Lung (tissue), 12 donors: ENCODE measurements around the gene AGBL2. TPM values are rescaled to one million over a fixed set of nuclear protein-coding genes. Genes with fewer than 3 reads are reported as not detected.

Source experiments
- ATAC-seq: fragments of 200-7000 bp; cut with Tn5 transposase; one replicate; pipeline ENCODE4 v1.9.1; 2020; ENCODE audit warnings: moderate number of reproducible peaks; ENCODE audit not compliant: insufficient read depth, low FRiP score
- DNase-seq, 3 donors: peaks; one replicate each; pipeline ENCODE4 v3.0.0-alpha.2; 2013 to 2017
- H3K27ac ChIP-seq, 2 donors: one replicate each; pipeline ENCODE4 v1.5.1; 2013; ENCODE audit warnings: mild to moderate bottlenecking in 2 of 2, moderate library complexity in 2 of 2, control low read depth in 1 of 2, inconsistent platforms in 1 of 2, low read depth in 1 of 2, low read length in 1 of 2
- H3K27me3 ChIP-seq, 3 donors: one replicate each; pipeline ENCODE4 v1.5.1; 2013; ENCODE audit warnings: low read length in 2 of 3; ENCODE audit not compliant: control insufficient read depth in 3 of 3, insufficient read depth in 3 of 3
- H3K36me3 ChIP-seq, 4 donors: one replicate each; pipeline ENCODE4 v1.5.1; 2013; ENCODE audit warnings: low read length in 4 of 4, mild to moderate bottlenecking in 1 of 4, moderate library complexity in 1 of 4; ENCODE audit not compliant: control insufficient read depth in 4 of 4, insufficient read depth in 4 of 4
- H3K4me1 ChIP-seq, 5 donors: one replicate each; pipeline ENCODE4 v1.5.1; 2013; ENCODE audit warnings: low read length in 5 of 5, mild to moderate bottlenecking in 2 of 5, moderate library complexity in 1 of 5; ENCODE audit not compliant: control insufficient read depth in 5 of 5, insufficient read depth in 5 of 5
- H3K4me3 ChIP-seq: one replicate; pipeline ENCODE4 v1.5.1; 2013; ENCODE audit warnings: mild to moderate bottlenecking, control low read depth, moderate library complexity
- H3K9ac ChIP-seq, 2 donors: one replicate each; pipeline ENCODE4 v1.5.1; 2013; ENCODE audit warnings: low read length in 2 of 2, control low read depth in 1 of 2; ENCODE audit not compliant: insufficient read depth in 1 of 2
- H3K9me3 ChIP-seq, 4 donors: one replicate each; pipeline ENCODE4 v1.5.1; 2013; ENCODE audit warnings: low read length in 3 of 4, mild to moderate bottlenecking in 1 of 4, moderate library complexity in 1 of 4; ENCODE audit not compliant: control insufficient read depth in 4 of 4, insufficient read depth in 3 of 4
- CTCF ChIP-seq: IDR thresholded peaks from 2 replicates; pipeline ENCODE4 v1.5.1; 2012; ENCODE audit warnings: mild to moderate bottlenecking; ENCODE audit errors: control extremely low read depth, extremely low read depth
- WGBS, 2 donors: extraction: QIAGEN DNeasy Blood & Tissue Kit; methylation state at CpG; one replicate each; pipeline ENCODE4 v1.1.7; 2013; 5-methylcytosine and 5-hydroxymethylcytosine counted together
- polyA plus RNA-seq, 2 donors: library from polyadenylated mRNA; stranded (reverse); fragments of 200-250 nt; gene quantifications; one replicate each; pipeline ENCODE4 v1.2.1, GENCODE V29; 2013
- total RNA-seq, 2 donors: library from RNA; depleted of rRNA in 1 of 2; stranded (reverse); fragments of >200 nt in 1 of 2; gene quantifications; one replicate each; pipeline ENCODE4 v1.2.1, GENCODE V29; 2014 to 2021
- donor health status: control.
- donor health status: control.
- donor health status: Bipolar disorder and iron deficiency.
- donor health status: healthy.
- donor health status: DM: yes; HTN: yes; CAD: no.

AGBL2 gene
- total and polyA plus RNA-seq, 4 donors, result 3.1 to 12.5 (median 7.1) TPM

GRCh38 chr11:47731475-47731874, 16.3 kb upstream of the AGBL2 start:
- no peak for TF ChIP-seq CTCF
- 76 to 81% methylated on average over 6 of the region's 6 CpGs for WGBS, 2 donors
- no peak overlapping the region for H3K9ac ChIP-seq
- no peaks in the 10 kb centered on the region for H3K27me3 ChIP-seq
- no peaks in the 10 kb centered on the region for H3K9me3 ChIP-seq
- H3K4me1 ChIP-seq, result peaks cover 0 to 16% (median 0%) of the 10 kb centered on the region in 5 donors
- peaks cover 28 to 73% (median 50%) of the 10 kb centered on the region in 4 donors for H3K36me3 ChIP-seq
- no peak overlapping the region for H3K4me3 ChIP-seq
- peak in 1 of 3 donors; percentile 39 for DNase-seq
- H3K27ac ChIP-seq, result peak overlapping the region in 1 of 2 donors; percentile 47
- ATAC-seq, result no peak

GRCh38 chr11:47726878-47727514, 11.8 kb upstream of the AGBL2 start:
- TF ChIP-seq CTCF, result no peak
- no peak overlapping the region for H3K27ac ChIP-seq
- DNase-seq, result peak in 1 of 3 donors; percentile 6

GRCh38 chr11:47726118-47726442, 10.9 kb upstream of the AGBL2 start:
- Histone ChIP-seq H3K9ac (no peak overlapping the region), H3K36me3 (peaks cover 32 to 69% (median 43%) of the 10 kb centered on the region in 4 donors), H3K27ac (no peak overlapping the region), H3K4me3 (no peak overlapping the region), H3K4me1 (no peaks in the 10 kb centered on the region), H3K9me3 (no peaks in the 10 kb centered on the region), H3K27me3 (no peaks in the 10 kb centered on the region)
- WGBS, 2 donors, result 95 to 96% methylated on average over 3 of the region's 3 CpGs
- no peak for TF ChIP-seq CTCF
- DNase-seq (no peak), ATAC-seq (no peak)

More at GRCh38 chr11:47726878-47727514, 11.8 kb upstream of the AGBL2 start:
- H3K36me3 ChIP-seq, result peaks cover 35 to 77% (median 49%) of the 10 kb centered on the region in 4 donors
- WGBS, 2 donors, result 54 to 84% methylated on average over 12 of the region's 12 CpGs
- peaks cover 0 to 8% (median 0%) of the 10 kb centered on the region in 5 donors for H3K4me1 ChIP-seq
- no peak for ATAC-seq
- no peak overlapping the region for H3K4me3 ChIP-seq
- H3K9ac ChIP-seq, result no peak overlapping the region
- H3K9me3 ChIP-seq, result no peaks in the 10 kb centered on the region
- H3K27me3 ChIP-seq, result no peaks in the 10 kb centered on the region
